H9 (cell line): ENCODE measurements around the gene NKAIN4. TPM values are rescaled to one million over a fixed set of nuclear protein-coding genes. Genes with fewer than 3 reads are reported as not detected.

ENCODE experiments used
- DNase-seq: peaks from one replicate; pipeline ENCODE4 v3.0.0-alpha.2; 2017
- H2AFZ ChIP-seq: one replicate; pipeline ENCODE4 v1.6.1; 2013; ENCODE audit warnings: mild to moderate bottlenecking, low read length, control low read depth, moderate library complexity
- H2AK5ac ChIP-seq: 2 replicates; pipeline ENCODE4 v1.6.1; 2013; ENCODE audit warnings: low read length, control low read depth, mixed read lengths; ENCODE audit not compliant: insufficient read length
- H2BK120ac ChIP-seq: one replicate; pipeline ENCODE4 v1.6.1; 2013; ENCODE audit warnings: low read depth, mild to moderate bottlenecking, low read length, control low read depth, inconsistent platforms; ENCODE audit not compliant: poor library complexity, severe bottlenecking
- H2BK12ac ChIP-seq: 2 replicates; pipeline ENCODE4 v1.6.1; 2013; ENCODE audit warnings: low read length, control low read depth, mixed read lengths, low read depth; ENCODE audit not compliant: insufficient read length
- H2BK15ac ChIP-seq: 2 replicates; pipeline ENCODE4 v1.6.1; 2013; ENCODE audit warnings: low read depth, low read length, control low read depth
- H2BK20ac ChIP-seq: one replicate; pipeline ENCODE4 v1.6.1; 2013; ENCODE audit warnings: low read depth, mild to moderate bottlenecking, low read length, control low read depth, inconsistent platforms; ENCODE audit not compliant: poor library complexity, severe bottlenecking
- H2BK5ac ChIP-seq: 2 replicates; pipeline ENCODE4 v1.6.1; 2013; ENCODE audit warnings: low read length, control low read depth, mixed read lengths; ENCODE audit not compliant: insufficient read length
- H3K14ac ChIP-seq: 2 replicates; pipeline ENCODE4 v1.6.1; 2013; ENCODE audit warnings: low read length, control low read depth; ENCODE audit not compliant: insufficient read depth
- H3K18ac ChIP-seq: 2 replicates; pipeline ENCODE4 v1.6.1; 2013; ENCODE audit warnings: low read depth, mild to moderate bottlenecking, mixed read lengths, low read length, control low read depth; ENCODE audit not compliant: insufficient read length
- H3K23ac ChIP-seq: 2 replicates; pipeline ENCODE4 v1.6.1; 2013; ENCODE audit warnings: low read length, control low read depth, mixed read lengths, low read depth; ENCODE audit not compliant: insufficient read length
- H3K23me2 ChIP-seq: 2 replicates; pipeline ENCODE4 v1.6.1; 2013; ENCODE audit warnings: low read depth, mild to moderate bottlenecking, mixed read lengths, low read length, control low read depth; ENCODE audit not compliant: insufficient read length, poor library complexity, severe bottlenecking
- H3K27ac ChIP-seq: 2 replicates; pipeline ENCODE4 v1.5.1; 2013; ENCODE audit warnings: low read length, control low read depth, mixed read lengths, low read depth; ENCODE audit not compliant: insufficient read length
- H3K27me3 ChIP-seq: 2 replicates; pipeline ENCODE4 v1.6.1; 2013; ENCODE audit warnings: low read length, control low read depth, inconsistent platforms; ENCODE audit not compliant: insufficient read depth
- H3K4ac ChIP-seq: 2 replicates; pipeline ENCODE4 v1.6.1; 2013; ENCODE audit warnings: low read depth, mild to moderate bottlenecking, control low read depth, inconsistent platforms, low read length, moderate library complexity
- H3K4me1 ChIP-seq: 2 replicates; pipeline ENCODE4 v1.6.1; 2013; ENCODE audit warnings: low read length, control low read depth, inconsistent platforms; ENCODE audit not compliant: insufficient read depth
- H3K4me2 ChIP-seq: 2 replicates; pipeline ENCODE4 v1.6.1; 2013; ENCODE audit warnings: low read length, control low read depth, mixed read lengths; ENCODE audit not compliant: insufficient read length, insufficient read depth
- H3K56ac ChIP-seq: 2 replicates; pipeline ENCODE4 v1.6.1; 2013; ENCODE audit warnings: low read depth, mild to moderate bottlenecking, mixed read lengths, low read length, control low read depth; ENCODE audit not compliant: insufficient read length
- H3K79me1 ChIP-seq: 2 replicates; pipeline ENCODE4 v1.6.1; 2013; ENCODE audit warnings: low read depth, mild to moderate bottlenecking, moderate library complexity, low read length, control low read depth, inconsistent platforms; ENCODE audit not compliant: insufficient read depth, poor library complexity, severe bottlenecking
- H3K79me2 ChIP-seq: 2 replicates; pipeline ENCODE4 v1.6.1; 2013; ENCODE audit warnings: low read length, control low read depth, inconsistent platforms; ENCODE audit not compliant: insufficient read depth
- H3K9ac ChIP-seq: 2 replicates; pipeline ENCODE4 v1.6.1; 2013; ENCODE audit warnings: low read length, control low read depth, mixed read lengths; ENCODE audit not compliant: insufficient read length; ENCODE audit errors: extremely low read depth
- H3K9me3 ChIP-seq: one replicate; pipeline ENCODE4 v1.6.1; 2013; ENCODE audit warnings: low read depth, low read length, inconsistent platforms; ENCODE audit not compliant: control insufficient read depth
- H3T11ph ChIP-seq: one replicate; pipeline ENCODE4 v1.6.1; 2013; ENCODE audit warnings: mild to moderate bottlenecking, low read length, control low read depth, inconsistent platforms
- H4K20me1 ChIP-seq: one replicate; pipeline ENCODE4 v1.6.1; 2013; ENCODE audit not compliant: control insufficient read depth, insufficient read length, insufficient read depth
- H4K5ac ChIP-seq: 2 replicates; pipeline ENCODE4 v1.6.1; 2013; ENCODE audit warnings: low read depth, mild to moderate bottlenecking, mixed read lengths, low read length, control low read depth; ENCODE audit not compliant: insufficient read length
- H4K8ac ChIP-seq: replicated peaks from 2 replicates; pipeline ENCODE4 v1.6.1; 2013; ENCODE audit warnings: low read length, control low read depth, mixed read lengths, low read depth; ENCODE audit not compliant: insufficient read length
- H4K91ac ChIP-seq: 2 replicates; pipeline ENCODE4 v1.6.1; 2013; ENCODE audit warnings: low read depth, mild to moderate bottlenecking, moderate library complexity, mixed read lengths, low read length, control low read depth; ENCODE audit not compliant: insufficient read length
- H3K27ac Mint-ChIP-seq, 3 experiments: 2 replicates in 2 of 3; 3 replicates in 1 of 3; pipeline ENCODE4 v1.8.0; 2020 to 2021; ENCODE audit warnings: mixed read lengths in 3 of 3, mild to moderate bottlenecking in 1 of 3, moderate library complexity in 1 of 3
- H3K27me3 Mint-ChIP-seq: 2 replicates; pipeline ENCODE4 v1.8.0; 2021; ENCODE audit warnings: low read depth, mild to moderate bottlenecking, moderate library complexity, mixed read lengths
- H3K36me3 Mint-ChIP-seq, 3 experiments: 2 replicates in 2 of 3; 3 replicates in 1 of 3; pipeline ENCODE4 v1.8.0; 2020 to 2021; ENCODE audit warnings: low read depth in 3 of 3, mixed read lengths in 3 of 3; ENCODE audit not compliant: insufficient read depth in 1 of 3
- H3K4me1 Mint-ChIP-seq, 2 experiments: 2 replicates each; pipeline ENCODE4 v1.8.0; 2020; ENCODE audit warnings: mixed read lengths in 2 of 2
- H3K4me3 Mint-ChIP-seq, 2 experiments: 2 replicates in 1 of 2; 3 replicates in 1 of 2; pipeline ENCODE4 v1.8.0; 2020 to 2021; ENCODE audit warnings: mild to moderate bottlenecking in 2 of 2, mixed read lengths in 2 of 2, moderate library complexity in 1 of 2
- H3K9me3 Mint-ChIP-seq, 2 experiments: 2 replicates in 1 of 2; 3 replicates in 1 of 2; pipeline ENCODE4 v1.8.0; 2020; ENCODE audit warnings: mild to moderate bottlenecking in 2 of 2, mixed read lengths in 2 of 2, moderate library complexity in 1 of 2
- CTCF ChIP-seq: fragments of 200-600 bp; sonication (generic); conservative IDR thresholded peaks from 3 replicates; pipeline ENCODE4 v1.8.0; 2021; ENCODE audit warnings: antibody characterized with exemption, mild to moderate bottlenecking
- WGBS: extraction: QIAGEN DNeasy Blood & Tissue Kit; methylation state at CpG from one replicate; pipeline ENCODE4 v1.1.7; 2013; ENCODE audit warnings: missing lambda C conversion rate, low lambda C conversion rate, mixed read lengths; ENCODE audit not compliant: insufficient read length; ENCODE audit errors: extremely low coverage; 5-methylcytosine and 5-hydroxymethylcytosine counted together
- total RNA-seq: library from RNA; stranded (reverse); gene quantifications from 2 replicates; pipeline ENCODE4 v1.2.1, GENCODE V29; 2021

Gene NKAIN4
- total RNA-seq, 1 experiment from 2014 or later, result 20.9 TPM

GRCh38 chr20:63218701-63219446, 35.4 kb downstream of the NKAIN4 start:
- Histone ChIP-seq H4K5ac (no peak overlapping the region), H3K79me1 (no peaks in the 10 kb centered on the region), H3K27ac (no peak overlapping the region), H3K9ac (no peak overlapping the region), H3K23ac (no peak overlapping the region), H2AK5ac (no peak overlapping the region), H2BK12ac (no peak overlapping the region), H3K18ac (no peak overlapping the region), H2BK15ac (no peak overlapping the region), H3K4me2 (no peak overlapping the region), H4K91ac (no peak overlapping the region), H3K4me1 (no peaks in the 10 kb centered on the region), H3K9me3 (no peaks in the 10 kb centered on the region), H2BK5ac (no peak overlapping the region), H3K79me2 (peaks cover 9% of the 10 kb centered on the region; the same call in 1 of the 2 replicates), H3T11ph (no peak overlapping the region), H3K14ac (no peak overlapping the region), H4K8ac (no peak overlapping the region), H2BK20ac (no peak overlapping the region), H2BK120ac (no peak overlapping the region), H3K27me3 (no peaks in the 10 kb centered on the region), H3K4ac (no peak overlapping the region), H2AFZ (no peak overlapping the region), H3K23me2 (peaks cover 9% of the 10 kb centered on the region), H4K20me1 (peaks cover 3% of the 10 kb centered on the region), H3K56ac (no peak overlapping the region)
- H3K27ac Mint-ChIP-seq, result peak overlapping the region in 1 of 3 experiments; percentile 72; a peak in 1 of 7 replicates
- peaks cover 13 to 15% (median 14%) of the 10 kb centered on the region in 3 experiments; a peak in 6 of 7 replicates for H3K36me3 Mint-ChIP-seq
- H3K4me3 Mint-ChIP-seq, result no peak overlapping the region
- H3K27me3 Mint-ChIP-seq, result peaks cover 32% of the 10 kb centered on the region
- no CpG with 5 or more reads among the region's 13 CpGs for WGBS
- no peak for TF ChIP-seq CTCF
- peaks cover 0 to 1% of the 10 kb centered on the region in 2 experiments; a peak in 1 of 5 replicates for H3K9me3 Mint-ChIP-seq
- H3K4me1 Mint-ChIP-seq, result peaks cover 20 to 37% of the 10 kb centered on the region in 2 experiments
- DNase-seq, result no peak
